ENCODE data around the gene ABCG4.
"Not testable (repeated sequence)": the region's sequence is repeated elsewhere in the genome, so short reads cannot be mapped to it uniquely, and the experiment has no call there.

The ABCG4 gene
- total RNA-seq = 0 to 0.18 (median 0.06) reads per million in 9 experiments

GRCh38 chr11:119149018-119149785, at the start of gene ABCG4:
TSS of gene ABCG4 (plus strand) at chr11:119149052. CDS start at chr11:119149966, 914 bp downstream.
- peak; percentile 42 for ATAC-seq (replicated peaks)
- Mint-ChIP-seq H3K27ac (no peak within 1 kb of the TSS), H3K36me3 (ENCODE audit: insufficient read depth) (no peaks in the 10 kb centered on the region), H3K4me3 (peak within 1 kb of the TSS; percentile 60 to 69), H3K4me1 (ENCODE audit: low read depth in 2 of 2) (peaks cover 0 to 8% of the 10 kb centered on the region in 2 donors), H3K9me3 (no peaks in the 10 kb centered on the region), H3K27me3 (peaks cover 41 to 82% of the 10 kb centered on the region in 2 donors)
- no peak for DNase-seq

- H3K27ac Mint-ChIP-seq = no peak overlapping the region
- H3K36me3 Mint-ChIP-seq (ENCODE audit: insufficient read depth) = peaks cover 35% of the 10 kb centered on the region
- no peak for ATAC-seq (replicated peaks)
- no peak for DNase-seq
- H3K4me1 Mint-ChIP-seq (ENCODE audit: low read depth in 2 of 2) = peaks cover 27 to 37% of the 10 kb centered on the region in 2 donors
- H3K4me3 Mint-ChIP-seq = peak overlapping the region in 1 of 2 donors; percentile 90
- no peaks in the 10 kb centered on the region for H3K27me3 Mint-ChIP-seq
- no peaks in the 10 kb centered on the region for H3K9me3 Mint-ChIP-seq
These were observed 49.1 kb upstream of the ABCG4 start for GRCh38 chr11:119099711-119100110.

GRCh38 chr11:119100246-119100970, 48.4 kb upstream of the ABCG4 start:
- H3K36me3 Mint-ChIP-seq (ENCODE audit: insufficient read depth) = peaks cover 28% of the 10 kb centered on the region
- no peak for DNase-seq
- H3K4me3 Mint-ChIP-seq = peak overlapping the region; percentile 90 to 92
- no peaks in the 10 kb centered on the region for H3K9me3 Mint-ChIP-seq
- ATAC-seq (replicated peaks) = no peak
- H3K4me1 Mint-ChIP-seq (ENCODE audit: low read depth in 2 of 2) = peaks cover 23 to 30% of the 10 kb centered on the region in 2 donors
- H3K27ac Mint-ChIP-seq = peak overlapping the region in 1 of 2 donors; percentile 15
- no peaks in the 10 kb centered on the region for H3K27me3 Mint-ChIP-seq

DNA sequence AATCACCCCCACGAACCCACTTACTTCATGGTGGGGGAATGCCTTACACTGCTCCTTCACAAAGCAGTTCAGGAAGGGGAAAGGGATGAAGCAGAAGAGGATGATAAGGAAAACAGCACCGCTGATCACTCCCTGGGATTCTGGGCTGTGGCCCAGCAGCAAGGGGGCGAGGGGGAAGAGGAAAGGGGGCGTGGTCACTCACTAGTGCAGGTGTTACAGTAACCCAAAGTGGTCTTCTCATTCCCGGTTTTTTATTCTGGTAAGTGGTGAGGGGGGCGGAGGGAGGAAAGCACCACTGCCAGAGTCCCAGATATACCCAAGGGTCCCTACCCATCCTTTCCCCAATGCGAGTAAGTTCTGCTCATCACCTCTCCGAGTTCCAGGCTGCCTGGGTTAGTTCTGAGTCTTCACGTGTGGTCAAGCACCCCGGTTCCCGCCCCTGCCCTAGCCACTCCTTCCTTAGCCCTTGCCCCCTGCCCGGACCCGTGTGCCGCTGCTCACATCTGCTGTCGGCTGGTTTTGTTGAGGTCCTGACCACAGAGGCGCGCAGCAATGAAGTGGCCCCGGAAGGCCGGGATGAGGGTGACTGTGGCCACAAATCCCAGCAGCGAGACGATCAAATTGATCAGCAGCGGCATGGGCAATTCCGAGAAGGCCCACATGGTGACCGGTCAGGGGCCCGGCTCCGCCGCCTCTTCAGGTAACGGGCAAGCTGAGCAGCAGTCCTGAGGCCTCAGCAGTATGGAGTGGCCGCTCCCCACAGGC, 47.7 kb upstream of the ABCG4 start:
- Mint-ChIP-seq H3K9me3 (no peaks in the 10 kb centered on the region), H3K4me1 (ENCODE audit: low read depth in 2 of 2) (peaks cover 22 to 24% of the 10 kb centered on the region in 2 donors), H3K27me3 (no peaks in the 10 kb centered on the region), H3K27ac (peak overlapping the region; percentile 95 to 98), H3K4me3 (peak overlapping the region; percentile 90 to 92), H3K36me3 (ENCODE audit: insufficient read depth) (peaks cover 20% of the 10 kb centered on the region)
- no peak for DNase-seq
- peak; percentile 7 for ATAC-seq (replicated peaks)

DNA sequence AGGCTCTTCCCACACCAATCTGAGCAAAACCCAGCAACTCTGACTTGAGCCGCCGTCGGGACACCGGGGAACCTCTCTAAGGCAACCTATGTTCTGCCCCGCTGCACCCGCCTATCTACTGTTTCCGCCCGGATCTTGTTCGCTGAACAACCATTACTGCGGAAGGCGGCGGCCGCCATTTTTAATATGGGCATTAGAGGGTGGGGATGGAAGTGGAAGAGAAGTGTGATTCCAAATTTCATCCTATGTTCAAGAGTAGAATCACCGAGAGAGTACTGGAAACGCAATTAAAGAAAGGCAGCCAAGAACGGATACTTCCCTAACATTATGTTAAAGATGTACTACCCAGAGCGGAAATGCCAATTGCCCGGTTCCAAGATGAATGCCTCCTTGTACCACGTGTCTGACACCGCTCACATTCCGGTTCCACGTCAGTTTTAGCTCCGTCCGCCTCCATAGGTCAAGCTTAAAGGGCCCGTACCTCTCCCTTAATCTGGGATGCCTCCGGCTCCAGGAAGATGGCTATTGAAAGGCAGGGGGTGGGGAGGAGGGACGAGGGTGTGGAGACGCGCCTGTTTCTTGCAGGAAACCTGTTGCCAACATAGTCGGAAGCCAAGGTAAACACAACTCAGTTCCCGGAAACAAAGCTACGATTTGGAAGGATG, 47.0 kb upstream of the ABCG4 start, which contains the start of gene DPAGT1:
TSS of gene DPAGT1 (minus strand) at position 95 of the 665 bp plus-strand sequence. CDS start 198 bp downstream, outside the sequence.
- DNase-seq (peak; percentile 77 to 84 (median 78)), ATAC-seq (replicated peaks) (peak; percentile 89)
- H3K4me3 Mint-ChIP-seq = peak within 1 kb of the TSS; percentile 90 to 92
- H3K9me3 Mint-ChIP-seq = no peaks in the 10 kb centered on the region
- peak within 1 kb of the TSS; percentile 95 to 98 for H3K27ac Mint-ChIP-seq
- peaks cover 26 to 30% of the 10 kb centered on the region in 2 donors for H3K4me1 Mint-ChIP-seq (ENCODE audit: low read depth in 2 of 2)
- peaks cover 19% of the 10 kb centered on the region for H3K36me3 Mint-ChIP-seq (ENCODE audit: insufficient read depth)
- no peaks in the 10 kb centered on the region for H3K27me3 Mint-ChIP-seq

- not testable (repeated sequence) for H3K9me3 Mint-ChIP-seq; ATAC-seq (replicated peaks); DNase-seq; H3K27me3 Mint-ChIP-seq
- Mint-ChIP-seq H3K4me1 (ENCODE audit: low read depth in 2 of 2) (peaks cover 27 to 33% of the 10 kb centered on the region in 2 donors), H3K27ac (peak overlapping the region; percentile 95 to 98), H3K4me3 (peak overlapping the region; percentile 90 to 92), H3K36me3 (ENCODE audit: insufficient read depth) (peaks cover 19% of the 10 kb centered on the region)
These were observed 45.6 kb upstream of the ABCG4 start for GRCh38 chr11:119103161-119103664.

DNA sequence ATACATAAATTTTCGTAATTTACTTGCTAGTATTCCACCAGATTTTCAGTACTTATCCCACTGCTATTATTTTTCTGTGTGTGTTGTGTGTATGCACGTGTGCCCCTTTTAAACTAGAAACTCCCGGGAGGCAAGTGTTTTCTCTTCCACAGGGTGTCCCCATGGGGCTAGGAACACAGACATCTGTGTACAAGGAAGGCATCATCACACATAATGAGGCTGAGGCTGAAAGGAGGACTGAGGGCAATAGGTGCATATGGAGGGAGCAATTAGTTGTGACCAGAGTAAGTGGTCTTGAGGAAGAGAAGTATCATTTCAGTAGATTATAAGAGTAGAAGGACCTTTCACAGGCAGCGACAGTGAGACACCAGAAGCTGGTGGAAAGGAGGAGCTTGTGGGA, 45.1 kb upstream of the ABCG4 start:
- no peak overlapping the region for H3K27ac Mint-ChIP-seq
- H3K4me3 Mint-ChIP-seq = peak overlapping the region in 1 of 2 donors; percentile 10
- no peaks in the 10 kb centered on the region for H3K27me3 Mint-ChIP-seq
- H3K9me3 Mint-ChIP-seq = no peaks in the 10 kb centered on the region
- H3K4me1 Mint-ChIP-seq (ENCODE audit: low read depth in 2 of 2) = peaks cover 31 to 37% of the 10 kb centered on the region in 2 donors
- DNase-seq (no peak), ATAC-seq (replicated peaks) (no peak)
- H3K36me3 Mint-ChIP-seq (ENCODE audit: insufficient read depth) = peaks cover 15% of the 10 kb centered on the region

DNA sequence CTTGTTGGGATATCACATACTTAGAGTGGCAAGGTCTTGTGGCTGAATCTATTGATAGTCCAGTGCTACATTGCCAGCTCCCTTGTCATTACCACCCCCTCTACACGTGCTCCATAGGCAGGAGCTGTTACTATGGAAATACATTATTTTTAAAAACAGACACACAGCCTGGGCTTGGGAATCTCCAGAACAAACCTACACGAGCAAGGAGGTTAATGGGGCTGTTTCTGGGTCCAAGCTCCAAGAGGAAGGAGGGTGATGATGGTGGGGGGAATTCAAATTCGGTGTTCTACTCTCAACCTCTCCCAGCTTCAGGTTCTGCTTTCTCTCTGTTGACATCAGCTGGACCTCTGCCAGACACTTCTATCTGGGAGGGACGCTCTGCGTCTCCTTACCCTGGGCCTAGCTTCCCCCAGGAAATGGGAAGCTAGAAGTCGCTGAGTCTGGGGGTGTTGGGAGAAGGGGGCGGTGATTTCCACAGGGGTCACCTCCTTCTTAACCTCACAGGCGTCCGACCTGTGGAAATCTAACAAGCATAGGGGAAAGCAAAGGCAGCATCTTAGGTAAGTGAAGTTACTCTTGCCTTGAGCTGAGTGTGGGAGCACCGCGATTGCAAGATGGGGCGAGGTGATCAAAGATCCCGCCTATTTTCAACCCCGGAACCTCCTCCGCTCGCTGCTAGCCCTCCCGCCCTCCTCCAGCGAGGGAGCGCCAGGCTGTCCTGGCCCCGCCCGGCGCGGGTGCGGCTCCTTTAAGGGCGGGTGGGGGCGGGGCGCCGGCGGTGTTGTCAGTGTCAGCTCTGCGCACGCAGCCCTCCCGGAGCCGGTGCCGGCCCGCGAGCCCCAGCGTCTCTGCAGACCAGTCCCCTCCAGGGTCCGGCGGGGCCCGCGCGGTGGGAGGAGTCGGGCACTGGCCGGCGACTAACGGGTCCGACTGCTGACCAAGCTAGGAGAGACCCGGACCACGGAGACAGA, 42.0 kb upstream of the ABCG4 start, which contains the start of gene C2CD2L:
TSS of gene C2CD2L (plus strand) at position 781 of the 974 bp plus-strand sequence. CDS start 398 bp downstream, outside the sequence.
- Mint-ChIP-seq H3K27me3 (no peaks in the 10 kb centered on the region), H3K27ac (peak within 1 kb of the TSS; percentile 62 to 87), H3K36me3 (ENCODE audit: insufficient read depth) (peaks cover 9% of the 10 kb centered on the region), H3K4me1 (ENCODE audit: low read depth in 2 of 2) (peaks cover 31 to 41% of the 10 kb centered on the region in 2 donors), H3K4me3 (peak within 1 kb of the TSS; percentile 91 to 95), H3K9me3 (no peaks in the 10 kb centered on the region)
- peak; percentile 75 to 79 (median 78) for DNase-seq
- peak; percentile 88 for ATAC-seq (replicated peaks)

DNA sequence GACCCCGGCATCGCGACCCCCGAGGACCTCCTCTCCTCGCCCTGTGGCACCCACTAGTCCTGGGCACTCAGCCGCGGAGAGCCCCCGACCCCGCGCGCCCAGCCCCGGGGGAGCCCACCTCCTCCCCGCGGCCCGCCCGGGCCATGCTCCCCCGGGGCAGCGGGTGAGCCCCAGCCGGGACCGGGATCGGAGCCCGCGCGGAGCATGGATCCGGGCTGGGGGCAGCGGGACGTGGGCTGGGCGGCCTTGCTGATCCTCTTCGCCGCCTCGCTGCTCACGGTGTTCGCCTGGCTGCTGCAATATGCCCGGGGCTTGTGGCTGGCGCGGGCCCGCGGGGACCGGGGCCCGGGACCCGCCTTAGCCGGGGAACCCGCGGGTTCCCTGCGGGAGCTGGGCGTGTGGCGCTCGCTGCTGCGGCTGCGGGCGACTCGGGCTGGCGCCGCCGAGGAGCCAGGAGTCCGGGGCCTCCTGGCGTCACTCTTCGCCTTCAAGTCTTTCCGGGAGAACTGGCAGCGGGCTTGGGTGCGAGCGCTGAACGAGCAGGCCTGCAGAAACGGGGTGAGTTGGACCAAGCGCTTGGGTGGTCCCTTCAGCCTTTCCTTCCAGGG, 41.2 kb upstream of the ABCG4 start:
- DNase-seq (peak in 1 of 3 experiments; percentile 17), ATAC-seq (replicated peaks) (peak; percentile 19)
- H3K4me3 Mint-ChIP-seq = peak overlapping the region; percentile 91 to 95
- peaks cover 31 to 37% of the 10 kb centered on the region in 2 donors for H3K4me1 Mint-ChIP-seq (ENCODE audit: low read depth in 2 of 2)
- no peaks in the 10 kb centered on the region for H3K27me3 Mint-ChIP-seq
- peak overlapping the region in 1 of 2 donors; percentile 62 for H3K27ac Mint-ChIP-seq
- H3K36me3 Mint-ChIP-seq (ENCODE audit: insufficient read depth) = peaks cover 7% of the 10 kb centered on the region
- H3K9me3 Mint-ChIP-seq = no peaks in the 10 kb centered on the region

GRCh38 chr11:119108146-119108856, 40.6 kb upstream of the ABCG4 start:
- Mint-ChIP-seq H3K27me3 (no peaks in the 10 kb centered on the region), H3K9me3 (no peaks in the 10 kb centered on the region)
- ATAC-seq (replicated peaks) = peak; percentile 24

DNA sequence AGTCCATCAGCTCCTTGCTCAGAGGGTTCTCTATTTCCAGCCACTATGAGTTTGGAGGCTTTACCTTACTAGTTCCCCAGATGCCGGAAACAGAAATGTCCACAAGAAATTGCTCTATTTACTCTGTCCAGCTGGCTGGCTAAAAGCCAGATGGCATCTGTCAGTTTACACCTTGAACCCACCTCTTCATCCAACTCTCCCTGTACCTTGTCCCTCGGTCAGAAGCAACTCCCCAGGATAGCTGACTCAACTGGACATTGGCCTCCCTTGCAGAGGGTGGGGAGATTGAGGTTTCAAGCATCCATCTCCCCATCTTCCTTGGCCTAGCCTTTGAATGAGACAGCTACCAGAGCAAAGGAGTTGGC, 40.0 kb upstream of the ABCG4 start:
- H3K36me3 Mint-ChIP-seq (ENCODE audit: insufficient read depth) = peaks cover 11% of the 10 kb centered on the region

More at GRCh38 chr11:119108146-119108856, 40.6 kb upstream of the ABCG4 start:
- peaks cover 31 to 37% of the 10 kb centered on the region in 2 donors for H3K4me1 Mint-ChIP-seq (ENCODE audit: low read depth in 2 of 2)
- H3K36me3 Mint-ChIP-seq (ENCODE audit: insufficient read depth) = peaks cover 7% of the 10 kb centered on the region
- DNase-seq = no peak
- peak overlapping the region; percentile 91 to 95 for H3K4me3 Mint-ChIP-seq
- H3K27ac Mint-ChIP-seq = peak overlapping the region; percentile 62 to 87

More for the DNA sequence above, 40.0 kb upstream of the ABCG4 start:
- DNase-seq (no peak), ATAC-seq (replicated peaks) (no peak)
- Mint-ChIP-seq H3K9me3 (no peaks in the 10 kb centered on the region), H3K4me3 (peak overlapping the region; percentile 91 to 95), H3K27ac (peak overlapping the region; percentile 62 to 87), H3K27me3 (no peaks in the 10 kb centered on the region), H3K4me1 (ENCODE audit: low read depth in 2 of 2) (peaks cover 29 to 37% of the 10 kb centered on the region in 2 donors)

Measured in effector memory CD8-positive, alpha-beta T cell (primary cell).